ENCODE data around the gene ADGB. TPM values are rescaled to one million over a fixed set of nuclear protein-coding genes. Genes with fewer than 3 reads are reported as not detected.

Gene ADGB
- total RNA-seq, 2 donors from 2014 or later: not detected

DNA sequence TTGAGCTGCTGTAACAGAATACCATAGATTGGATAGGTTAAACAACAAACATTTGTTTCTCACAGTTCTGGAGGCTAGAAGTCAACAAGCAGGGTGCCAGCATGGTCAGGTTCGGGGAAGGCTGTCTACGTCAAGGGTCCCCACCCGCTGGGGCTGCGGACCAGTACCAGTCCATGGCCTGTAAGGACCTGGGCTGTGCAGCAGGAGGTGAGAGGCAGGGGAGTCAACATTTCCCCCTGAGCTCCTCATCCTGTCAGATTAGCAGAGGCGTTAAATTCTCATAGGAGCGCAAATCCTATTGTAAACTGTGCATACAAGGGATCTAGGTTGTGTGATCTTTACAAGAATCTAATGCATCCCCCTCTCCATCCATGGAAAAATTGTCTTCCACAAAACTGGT lies 3.8 kb downstream of the ADGB start:
- TF ChIP-seq POLR2A (IDR thresholded peaks at IDR 0.05): no peak
- TF ChIP-seq, protein P1, sequence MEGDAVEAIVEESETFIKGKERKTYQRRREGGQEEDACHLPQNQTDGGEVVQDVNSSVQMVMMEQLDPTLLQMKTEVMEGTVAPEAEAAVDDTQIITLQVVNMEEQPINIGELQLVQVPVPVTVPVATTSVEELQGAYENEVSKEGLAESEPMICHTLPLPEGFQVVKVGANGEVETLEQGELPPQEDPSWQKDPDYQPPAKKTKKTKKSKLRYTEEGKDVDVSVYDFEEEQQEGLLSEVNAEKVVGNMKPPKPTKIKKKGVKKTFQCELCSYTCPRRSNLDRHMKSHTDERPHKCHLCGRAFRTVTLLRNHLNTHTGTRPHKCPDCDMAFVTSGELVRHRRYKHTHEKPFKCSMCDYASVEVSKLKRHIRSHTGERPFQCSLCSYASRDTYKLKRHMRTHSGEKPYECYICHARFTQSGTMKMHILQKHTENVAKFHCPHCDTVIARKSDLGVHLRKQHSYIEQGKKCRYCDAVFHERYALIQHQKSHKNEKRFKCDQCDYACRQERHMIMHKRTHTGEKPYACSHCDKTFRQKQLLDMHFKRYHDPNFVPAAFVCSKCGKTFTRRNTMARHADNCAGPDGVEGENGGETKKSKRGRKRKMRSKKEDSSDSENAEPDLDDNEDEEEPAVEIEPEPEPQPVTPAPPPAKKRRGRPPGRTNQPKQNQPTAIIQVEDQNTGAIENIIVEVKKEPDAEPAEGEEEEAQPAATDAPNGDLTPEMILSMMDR (IDR thresholded peaks at IDR 0.05): no peak
- Histone ChIP-seq H3K9me3 (no peaks in the 10 kb centered on the region), H3K4me3 (no peak overlapping the region), H3K4me1 (peaks cover 9% of the 10 kb centered on the region), H3K27ac (no peak overlapping the region), H3K36me3 (replicated peaks in 1 of 2; ENCODE audit: insufficient read depth in 1 of 2, low read depth in 2 of 2) (no peaks in the 10 kb centered on the region), H3K27me3 (no peaks in the 10 kb centered on the region)
- ATAC-seq: no peak
- intact Hi-C loops (cut with DNase I): no loop called here
- no peak for DNase-seq
- WGBS, 2 donors: 45 to 51% methylated on average over 6 of the region's 6 CpGs

DNA sequence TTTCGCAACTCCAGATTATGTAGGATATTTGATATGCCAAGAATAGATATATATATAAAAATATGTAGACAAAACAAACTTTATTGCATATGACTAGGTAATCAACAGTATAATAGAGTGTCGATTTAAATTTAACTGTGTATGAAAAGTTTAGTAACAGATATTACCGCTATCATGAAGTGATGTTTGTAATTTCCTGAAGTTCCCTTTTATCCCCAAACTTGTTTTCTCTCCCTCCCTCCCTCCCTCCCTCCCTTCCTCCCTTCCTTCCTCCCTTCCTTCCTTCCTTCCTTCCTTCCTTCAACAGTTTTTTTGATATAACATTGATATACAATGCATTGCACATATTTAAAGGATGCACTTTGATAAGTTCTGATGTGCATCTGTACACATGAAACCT lies 15.2 kb downstream of the ADGB start:
- Histone ChIP-seq H3K4me3 (no peak overlapping the region), H3K27ac (no peak overlapping the region), H3K4me1 (no peaks in the 10 kb centered on the region), H3K27me3 (no peaks in the 10 kb centered on the region), H3K36me3 (replicated peaks in 1 of 2; ENCODE audit: insufficient read depth in 1 of 2, low read depth in 2 of 2) (no peaks in the 10 kb centered on the region), H3K9me3 (no peaks in the 10 kb centered on the region)
- intact Hi-C loops (cut with DNase I): no loop called here
- WGBS, 2 donors: 78 to 82% methylated on average over 3 of the region's 3 CpGs
- TF ChIP-seq, protein P1 (IDR thresholded peaks at IDR 0.05): no peak
- no peak for TF ChIP-seq POLR2A (IDR thresholded peaks at IDR 0.05)
- DNase-seq (no peak), ATAC-seq (no peak)

DNA sequence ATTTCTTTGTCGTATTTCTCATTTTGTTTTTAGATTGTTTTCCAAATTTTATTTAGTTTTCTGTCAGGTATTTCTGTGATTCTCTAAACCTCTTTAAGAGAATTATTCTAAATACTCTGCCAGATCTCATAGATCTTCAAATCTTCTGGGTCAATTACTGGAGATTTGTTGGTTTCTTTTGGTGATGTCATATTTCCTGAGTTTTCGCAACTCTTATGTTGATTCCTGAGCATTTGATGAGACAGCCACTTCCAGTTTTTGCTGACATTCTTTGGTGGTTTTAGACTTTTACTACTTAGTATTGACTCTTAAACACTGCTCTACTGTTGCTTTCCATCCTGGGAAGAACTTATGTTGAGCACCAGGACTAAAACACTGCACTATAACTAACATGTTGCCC lies 21.9 kb downstream of the ADGB start:
- no peak for TF ChIP-seq POLR2A (IDR thresholded peaks at IDR 0.05)
- TF ChIP-seq, protein P1 (IDR thresholded peaks at IDR 0.05): no peak
- 81% methylated on average over 2 of the region's 2 CpGs for WGBS, 2 donors
- DNase-seq (no peak), ATAC-seq (no peak)
- H3K4me1 ChIP-seq: no peaks in the 10 kb centered on the region
- no peak overlapping the region for H3K4me3 ChIP-seq
- no peaks in the 10 kb centered on the region for H3K27me3 ChIP-seq
- peaks cover 0 to 6% (median 0%) of the 10 kb centered on the region in 3 donors for H3K9me3 ChIP-seq
- H3K36me3 ChIP-seq (replicated peaks in 1 of 2; ENCODE audit: insufficient read depth in 1 of 2, low read depth in 2 of 2): no peaks in the 10 kb centered on the region
- H3K27ac ChIP-seq: no peak overlapping the region
- intact Hi-C loops (cut with DNase I): no loop called here

DNA sequence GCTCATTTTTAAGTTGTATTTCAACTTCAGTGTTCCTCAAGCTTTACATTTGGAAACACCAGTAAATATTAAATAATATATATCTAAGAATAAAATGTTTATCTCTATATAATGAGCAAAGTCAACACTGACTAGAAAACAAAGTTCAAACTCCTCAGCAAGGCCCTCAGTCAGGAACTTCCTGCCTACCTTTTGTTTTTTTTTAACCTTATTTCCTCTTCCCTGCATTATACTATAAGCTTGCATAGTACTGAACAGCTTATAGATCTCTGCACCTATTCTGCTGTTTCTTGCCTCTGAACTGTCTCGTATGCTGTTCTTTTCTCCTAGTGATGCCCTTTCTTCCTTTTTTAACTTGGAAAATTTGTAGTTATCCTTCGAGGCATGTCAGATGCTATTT lies 29.6 kb downstream of the ADGB start:
- H3K36me3 ChIP-seq (replicated peaks in 1 of 2; ENCODE audit: insufficient read depth in 1 of 2, low read depth in 2 of 2): no peaks in the 10 kb centered on the region
- 49 to 59% methylated on average over 2 of the region's 2 CpGs for whole genome bisulfite sequencing, 2 donors
- H3K4me1 ChIP-seq: no peaks in the 10 kb centered on the region
- no peaks in the 10 kb centered on the region for H3K27me3 ChIP-seq
- intact Hi-C loops (cut with DNase I): no loop called here
- no peak overlapping the region for H3K27ac ChIP-seq
- H3K4me3 ChIP-seq: no peak overlapping the region
- ATAC-seq (no peak), DNase-seq (no peak)
- TF ChIP-seq, protein P1 (IDR thresholded peaks at IDR 0.05): no peak
- no peaks in the 10 kb centered on the region for H3K9me3 ChIP-seq

DNA sequence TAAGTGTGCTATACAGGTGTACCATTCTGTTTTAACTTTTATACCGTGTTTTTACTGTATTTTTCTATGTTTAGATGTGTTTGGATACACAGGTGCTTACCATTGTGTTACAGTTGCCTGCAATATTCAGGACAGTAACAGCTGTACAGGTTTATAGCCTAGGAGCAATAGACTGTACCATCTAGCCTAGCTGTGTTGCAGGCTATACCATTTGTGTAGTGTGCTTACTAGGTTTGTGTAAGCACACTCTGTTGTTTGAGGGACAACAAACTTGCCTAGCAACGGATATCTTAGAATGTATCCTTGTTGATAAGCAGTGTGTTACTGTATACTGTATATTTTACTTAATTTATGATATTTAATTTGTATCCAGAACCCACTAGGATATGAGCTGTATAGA lies 35.2 kb downstream of the ADGB start:
- H3K27ac ChIP-seq: no peak overlapping the region
- no peaks in the 10 kb centered on the region for H3K27me3 ChIP-seq
- no peaks in the 10 kb centered on the region for H3K9me3 ChIP-seq
- no peaks in the 10 kb centered on the region for H3K36me3 ChIP-seq (replicated peaks in 1 of 2; ENCODE audit: insufficient read depth in 1 of 2, low read depth in 2 of 2)
- DNase-seq: no peak
- 59 to 61% methylated on average over 2 of the region's 2 CpGs for WGBS, 2 donors
- no peak for ATAC-seq
- intact Hi-C loops (cut with DNase I): no loop called here
- no peaks in the 10 kb centered on the region for H3K4me1 ChIP-seq
- H3K4me3 ChIP-seq: no peak overlapping the region
- TF ChIP-seq, protein P1 (IDR thresholded peaks at IDR 0.05): no peak
- no peak for TF ChIP-seq POLR2A (IDR thresholded peaks at IDR 0.05)

Measured in body of pancreas (tissue), 4 donors.